H1 (cell line): Measurements from ENCODE around the gene UCN3. TPM values are rescaled to one million over a fixed set of nuclear protein-coding genes. Genes with fewer than 3 reads are reported as not detected.

Experiments
- CTCF ChIA-PET: fragments of 300-600 bp; sonication (Branson Sonifier 250); formaldehyde crosslinking; loops from one replicate; lab custom pipeline; 2021; ENCODE audit not compliant: partially characterized antibody; lab: Charles Lee
- POLR2A ChIA-PET: fragments of 300-600 bp; sonication (Branson Sonifier 250); formaldehyde crosslinking; loops from one replicate; lab custom pipeline; 2021; ENCODE audit warnings: inconsistent platforms; ENCODE audit not compliant: partially characterized antibody; lab: Charles Lee
- DNase-seq, 2 experiments: peaks; one replicate each; pipeline versions ENCODE4 v3.0.0 to v3.0.0-alpha.2; 2010 to 2022; ENCODE audit warnings: low spot score in 2 of 2, low read depth in 1 of 2, mixed read lengths in 1 of 2
- FAIRE-seq: peaks from 2 replicates; lab custom pipeline; 2011; peaks lifted over from hg19 to GRCh38; lab: Jason Lieb, UNC
- H2AFZ ChIP-seq: 2 replicates; pipeline ENCODE4 v1.8.1; 2012; ENCODE audit warnings: low read length, inconsistent platforms
- H2AK5ac ChIP-seq: 2 replicates; pipeline ENCODE4 v1.6.1; 2013; ENCODE audit warnings: low read depth, low read length
- H2BK120ac ChIP-seq: replicated peaks from 2 replicates; pipeline ENCODE3; 2013; ENCODE audit warnings: low read depth, low read length, inconsistent platforms
- H2BK12ac ChIP-seq: 2 replicates; pipeline ENCODE4 v1.6.1; 2013; ENCODE audit warnings: low read depth, low read length
- H2BK15ac ChIP-seq: 2 replicates; pipeline ENCODE4 v1.6.1; 2013; ENCODE audit warnings: low read length
- H2BK20ac ChIP-seq: 2 replicates; pipeline ENCODE4 v1.6.1; 2013; ENCODE audit warnings: low read length
- H2BK5ac ChIP-seq: 2 replicates; pipeline ENCODE4 v1.6.1; 2013; ENCODE audit warnings: low read depth, low read length
- H3K14ac ChIP-seq: 2 replicates; pipeline ENCODE4 v1.6.1; 2013; ENCODE audit warnings: inconsistent platforms; ENCODE audit not compliant: insufficient read length
- H3K18ac ChIP-seq: 2 replicates; pipeline ENCODE4 v1.6.1; 2013; ENCODE audit warnings: low read length; ENCODE audit errors: extremely low read depth
- H3K23ac ChIP-seq: 2 replicates; pipeline ENCODE4 v1.6.1; 2013; ENCODE audit warnings: inconsistent platforms; ENCODE audit not compliant: insufficient read length
- H3K23me2 ChIP-seq: 2 replicates; pipeline ENCODE4 v1.6.1; 2013; ENCODE audit warnings: low read depth, low read length
- H3K27ac ChIP-seq: 2 replicates; pipeline ENCODE4 v1.6.1; 2011; ENCODE audit warnings: low read depth, low read length, inconsistent platforms
- H3K27me3 ChIP-seq, 4 experiments: replicated peaks in 1 of 4; 1 replicate in 1 of 4; 2 replicates in 3 of 4; pipeline versions ENCODE4 v1.6.1 to v1.8.1; 2011 to 2013; ENCODE audit warnings: low read length in 3 of 4, mild to moderate bottlenecking in 3 of 4, inconsistent platforms in 2 of 4, mixed read lengths in 2 of 4, moderate library complexity in 1 of 4; ENCODE audit not compliant: control insufficient read depth in 3 of 4, insufficient read depth in 3 of 4; ENCODE audit errors: extremely low read depth in 1 of 4
- H3K36me3 ChIP-seq, 4 experiments: 2 replicates each; pipeline versions ENCODE4 v1.6.1 to v1.8.1; 2011 to 2013; ENCODE audit warnings: mild to moderate bottlenecking in 4 of 4, low read length in 3 of 4, moderate library complexity in 2 of 4, control low read depth in 1 of 4, inconsistent platforms in 1 of 4; ENCODE audit not compliant: insufficient read depth in 4 of 4, control insufficient read depth in 2 of 4
- H3K4ac ChIP-seq: replicated peaks from 2 replicates; pipeline ENCODE3; 2013; ENCODE audit warnings: low read length, low read depth, mixed read lengths, inconsistent platforms; ENCODE audit not compliant: insufficient read length
- H3K4me1 ChIP-seq, 4 experiments: replicated peaks in 1 of 4; 1 replicate in 1 of 4; 2 replicates in 3 of 4; pipeline versions ENCODE4 v1.6.1 to v1.8.1; 2011 to 2013; ENCODE audit warnings: low read length in 3 of 4, inconsistent platforms in 2 of 4, mixed read lengths in 1 of 4; ENCODE audit not compliant: insufficient read depth in 4 of 4, control insufficient read depth in 3 of 4
- H3K4me2 ChIP-seq, 2 experiments: 2 replicates each; pipeline versions ENCODE4 v1.6.1 to v1.8.1; 2011 to 2013; ENCODE audit warnings: low read depth in 2 of 2, low read length in 2 of 2, control low read depth in 1 of 2, inconsistent platforms in 1 of 2, mild to moderate bottlenecking in 1 of 2; ENCODE audit not compliant: insufficient read depth in 1 of 2
- H3K4me3 ChIP-seq, 4 experiments: fragments of 200-600, 300-600 bp in 1 of 4; sonication (generic), shearing (Covaris generic), sonication (Bioruptor Twin) in 1 of 4; 2 replicates each; pipeline versions ENCODE4 v1.5.1 to v1.8.1; 2011 to 2016; ENCODE audit warnings: low read length in 4 of 4, low read depth in 3 of 4, control low read depth in 2 of 4, inconsistent platforms in 2 of 4, mild to moderate bottlenecking in 2 of 4, mixed read lengths in 1 of 4, moderate library complexity in 1 of 4; ENCODE audit not compliant: insufficient read depth in 2 of 4; ENCODE audit errors: extremely low read depth in 1 of 4
- H3K56ac ChIP-seq: replicated peaks from 2 replicates; pipeline ENCODE3; 2013; ENCODE audit warnings: low read depth, mild to moderate bottlenecking, mixed read lengths, low read length, inconsistent platforms; ENCODE audit not compliant: insufficient read length
- H3K79me1 ChIP-seq: 2 replicates; pipeline ENCODE4 v1.6.1; 2013; ENCODE audit warnings: low read depth, low read length, control low read depth
- H3K79me2 ChIP-seq, 2 experiments: 2 replicates each; pipeline versions ENCODE4 v1.6.1 to v1.8.1; 2012 to 2013; ENCODE audit warnings: low read length in 2 of 2, mild to moderate bottlenecking in 2 of 2, inconsistent platforms in 1 of 2; ENCODE audit not compliant: insufficient read depth in 2 of 2, control insufficient read depth in 1 of 2
- H3K9ac ChIP-seq, 4 experiments: replicated peaks in 1 of 4; 1 replicate in 1 of 4; 2 replicates in 3 of 4; pipeline versions ENCODE4 v1.6.1 to v1.8.1; 2011 to 2013; ENCODE audit warnings: low read depth in 3 of 4, low read length in 3 of 4, control low read depth in 2 of 4, mild to moderate bottlenecking in 2 of 4, moderate library complexity in 2 of 4, inconsistent platforms in 1 of 4; ENCODE audit errors: extremely low read depth in 1 of 4
- H3K9me3 ChIP-seq, 2 experiments: 2 replicates each; pipeline versions ENCODE4 v1.6.1 to v1.8.1; 2012 to 2013; ENCODE audit warnings: mild to moderate bottlenecking in 2 of 2, moderate library complexity in 2 of 2, control low read depth in 1 of 2, inconsistent platforms in 1 of 2, low read depth in 1 of 2, low read length in 1 of 2, mixed read lengths in 1 of 2; ENCODE audit not compliant: insufficient read depth in 2 of 2
- H4K20me1 ChIP-seq, 2 experiments: replicated peaks in 1 of 2; 2 replicates each; pipeline versions ENCODE3 to v1.8.1; 2011 to 2013; ENCODE audit warnings: inconsistent platforms in 2 of 2, low read length in 2 of 2, mild to moderate bottlenecking in 1 of 2; ENCODE audit not compliant: insufficient read depth in 2 of 2, control insufficient read depth in 1 of 2
- H4K5ac ChIP-seq: 2 replicates; pipeline ENCODE4 v1.6.1; 2013; ENCODE audit warnings: low read length, low read depth, mixed read lengths, inconsistent platforms; ENCODE audit not compliant: insufficient read length
- H4K8ac ChIP-seq: 2 replicates; pipeline ENCODE4 v1.8.0; 2013; ENCODE audit warnings: mild to moderate bottlenecking, moderate library complexity, low read length, inconsistent platforms; ENCODE audit not compliant: insufficient read depth; ENCODE audit errors: extremely low read depth
- H4K91ac ChIP-seq: replicated peaks from 2 replicates; pipeline ENCODE3; 2013; ENCODE audit warnings: low read length, mixed read lengths, inconsistent platforms; ENCODE audit not compliant: insufficient read length
- EGR1 ChIP-seq: IDR thresholded peaks from 2 replicates; pipeline ENCODE4 v1.6.1; 2011; ENCODE audit warnings: low read depth, low read length, borderline replicate concordance
- WGBS, 2 experiments: shearing (Covaris generic) in 1 of 2; methylation state at CpG; one replicate each; pipeline versions ENCODE4 v1.1.6 to v1.1.7; 2013 to 2015; ENCODE audit warnings: low lambda C conversion rate in 2 of 2, mixed read lengths in 2 of 2, inconsistent platforms in 1 of 2, low coverage in 1 of 2, missing lambda C conversion rate in 1 of 2; ENCODE audit not compliant: insufficient replicate concordance in 2 of 2, insufficient coverage in 1 of 2, insufficient read length in 1 of 2; ENCODE audit errors: extremely low coverage in 1 of 2, missing lambda C conversion rate in 1 of 2; 5-methylcytosine and 5-hydroxymethylcytosine counted together
- polyA plus RNA-seq, 7 experiments: library from polyadenylated mRNA; depleted of rRNA in 3 of 7; stranded (reverse) in 5 of 7; unstranded in 2 of 7; fragments of >200 nt in 5 of 7; fragments of 200-250 nt in 2 of 7; gene quantifications; 1 replicate in 5 of 7; 2 replicates in 1 of 7; 4 replicates in 1 of 7; pipeline versions ENCODE4 v1.2.1 to v1.2.3, GENCODE V29; 2011 to 2013; ENCODE audit warnings: missing spikeins in 2 of 7, mixed read lengths in 2 of 7
- total RNA-seq: library from RNA; stranded (reverse); fragmentation: NEBNext Ultra II Directional; extraction: Animal tissue kit (Norgen Biotek cat#: 25700); gene quantifications from 2 replicates; pipeline ENCODE4 v1.2.1, GENCODE V29; 2021
- TF ChIP-seq, protein P1 (sequence below): IDR thresholded peaks from 2 replicates; pipeline ENCODE4 v1.6.1; 2011; ENCODE audit warnings: low read depth, mild to moderate bottlenecking, low read length; ENCODE audit not compliant: insufficient read depth

UCN3 gene
- total and polyA plus RNA-seq, 2 of the 8 experiments (the other 6 are each of a cell fraction or from before 2014, with no cell fraction given), result not detected

DNA sequence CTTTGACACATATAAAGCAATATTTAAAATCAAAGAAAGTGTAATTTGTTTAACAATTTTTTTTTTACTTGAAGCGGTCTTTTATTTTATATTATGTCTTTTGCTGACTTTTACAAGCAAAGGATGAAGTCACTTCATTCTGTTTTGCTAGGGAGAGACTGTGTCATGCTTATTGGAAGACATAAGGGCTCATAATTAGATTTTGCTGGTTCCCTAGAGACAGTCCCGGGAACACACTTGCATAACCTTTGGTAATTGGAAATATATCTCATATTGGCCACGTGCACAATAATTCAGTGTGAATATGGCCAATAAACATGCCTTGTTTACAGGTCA, 47.1 kb downstream of the UCN3 start:
- peak overlapping the region; percentile 12 to 97 (median 73); a peak in 5 of 8 replicates for H3K4me3 ChIP-seq
- DNase-seq (no peak), FAIRE-seq (no peak)
- H3K27me3 ChIP-seq, result no peaks in the 10 kb centered on the region
- H2BK20ac ChIP-seq, result no peak overlapping the region
- no peak overlapping the region for H4K8ac ChIP-seq
- H3K23me2 ChIP-seq, result peaks cover 2% of the 10 kb centered on the region
- H3K14ac ChIP-seq, result no peak overlapping the region
- H3K18ac ChIP-seq, result no peak overlapping the region
- no peak overlapping the region for H3K4ac ChIP-seq
- no peak overlapping the region for H3K9ac ChIP-seq
- peaks cover 5 to 6% of the 10 kb centered on the region in 2 experiments; a peak in 2 of 4 replicates for H3K9me3 ChIP-seq
- peaks cover 18 to 40% of the 10 kb centered on the region in 2 experiments for H3K79me2 ChIP-seq
- H2BK12ac ChIP-seq, result no peak overlapping the region
- no peaks in the 10 kb centered on the region for H3K36me3 ChIP-seq
- TF ChIP-seq EGR1, result no peak
- TF ChIP-seq, protein P1, sequence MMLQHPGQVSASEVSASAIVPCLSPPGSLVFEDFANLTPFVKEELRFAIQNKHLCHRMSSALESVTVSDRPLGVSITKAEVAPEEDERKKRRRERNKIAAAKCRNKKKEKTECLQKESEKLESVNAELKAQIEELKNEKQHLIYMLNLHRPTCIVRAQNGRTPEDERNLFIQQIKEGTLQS, result no peak
- no peak overlapping the region for H2BK5ac ChIP-seq
- CTCF ChIA-PET, result interaction anchor here (0.6 to 1.1 kb wide), 3 partner anchors 11 to 213 kb away, joined by 3 to 5 read pairs (median 3); no protein-coding TSS in a partner anchor
- H3K4me1 ChIP-seq, result peaks cover 3 to 13% (median 3%) of the 10 kb centered on the region in 4 experiments
- H3K23ac ChIP-seq, result no peak overlapping the region
- H3K79me1 ChIP-seq, result peaks cover 2% of the 10 kb centered on the region; the same call in 1 of the 2 replicates
- 79% methylated on average over 3 of the region's 3 CpGs; no CpG with 5 or more reads in 1 of the 2 experiments for WGBS, 2 experiments
- no peak overlapping the region for H3K56ac ChIP-seq
- H3K27ac ChIP-seq, result no peak overlapping the region
- no peak overlapping the region for H2AK5ac ChIP-seq
- no peak overlapping the region for H4K91ac ChIP-seq
- peaks cover 0 to under 1% of the 10 kb centered on the region in 2 experiments for H4K20me1 ChIP-seq
- no peak overlapping the region for H2BK120ac ChIP-seq
- H4K5ac ChIP-seq, result no peak overlapping the region
- POLR2A ChIA-PET, result interaction anchor here (2.3 kb wide), 1 partner anchor 35 kb away, joined by 7 read pairs; no protein-coding TSS in a partner anchor
- H3K4me2 ChIP-seq, result peak overlapping the region in 1 of 2 experiments; percentile 49; a peak in 3 of 4 replicates
- H2BK15ac ChIP-seq, result no peak overlapping the region
- peak overlapping the region; percentile 89 for H2AFZ ChIP-seq
